OCI-LY7 (cell line): ENCODE measurements around the gene GTF3C1.

Source experiments
- EZH2phosphoT487 ChIP-seq: fragments of 200-600 bp; sonication (generic); IDR thresholded peaks from 2 replicates; pipeline ENCODE4 v1.6.1; 2018; ENCODE audit warnings: low read depth, borderline replicate concordance, mild to moderate bottlenecking, mixed run types, antibody characterized with exemption, low read length, moderate library complexity, mixed read lengths
- TF ChIP-seq, protein P1 (sequence below): fragments of 200-600 bp; sonication (generic); conservative IDR thresholded peaks from 2 replicates; pipeline ENCODE4 v1.5.1; 2014; ENCODE audit warnings: mild to moderate bottlenecking, antibody characterized with exemption, low read length, moderate library complexity, mixed read lengths

DNA sequence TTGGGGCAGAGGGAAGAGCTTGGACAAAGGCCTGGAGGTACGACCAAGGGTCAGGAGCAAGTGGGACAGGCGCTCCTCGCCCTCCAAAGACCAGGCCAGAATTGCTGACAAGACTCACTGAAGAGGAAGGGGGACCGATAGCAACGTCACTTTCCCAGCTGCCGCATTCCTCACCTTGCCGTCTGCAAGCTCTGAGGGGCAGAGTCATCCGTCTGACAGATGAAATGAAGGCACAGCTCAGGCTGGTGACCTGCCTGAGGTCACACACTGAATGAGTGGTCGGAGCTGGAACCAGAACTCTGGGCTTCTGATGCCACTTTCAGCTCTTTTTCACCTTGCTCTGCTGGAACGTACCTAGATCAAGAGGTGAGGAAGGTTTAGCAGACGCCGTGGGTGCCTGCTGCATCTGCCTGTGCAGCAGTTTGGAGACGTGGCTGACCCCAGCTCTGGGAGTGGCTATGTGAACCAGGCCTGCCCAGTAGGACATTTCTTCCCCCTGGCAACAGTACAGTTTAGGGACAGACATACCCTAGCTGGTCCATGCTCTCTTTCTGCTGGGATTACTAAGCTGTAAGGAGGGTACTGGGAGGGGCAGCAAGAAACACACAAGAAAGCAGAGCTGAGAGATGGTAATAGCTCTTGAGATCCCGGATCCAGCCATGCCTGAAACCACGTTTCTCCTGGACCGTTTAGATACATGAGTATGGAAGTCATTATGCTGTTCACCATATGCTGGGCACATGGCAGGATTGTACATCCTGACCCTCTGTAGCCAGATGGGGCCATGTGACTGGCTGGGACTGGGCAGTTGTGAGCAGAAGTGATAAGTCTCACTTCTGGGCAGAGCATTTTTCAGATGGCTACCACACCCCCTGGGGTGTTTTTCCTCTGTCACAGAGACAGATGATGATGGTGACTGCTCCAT, 96.9 kb downstream of the GTF3C1 start:
- TF ChIP-seq, protein P1, sequence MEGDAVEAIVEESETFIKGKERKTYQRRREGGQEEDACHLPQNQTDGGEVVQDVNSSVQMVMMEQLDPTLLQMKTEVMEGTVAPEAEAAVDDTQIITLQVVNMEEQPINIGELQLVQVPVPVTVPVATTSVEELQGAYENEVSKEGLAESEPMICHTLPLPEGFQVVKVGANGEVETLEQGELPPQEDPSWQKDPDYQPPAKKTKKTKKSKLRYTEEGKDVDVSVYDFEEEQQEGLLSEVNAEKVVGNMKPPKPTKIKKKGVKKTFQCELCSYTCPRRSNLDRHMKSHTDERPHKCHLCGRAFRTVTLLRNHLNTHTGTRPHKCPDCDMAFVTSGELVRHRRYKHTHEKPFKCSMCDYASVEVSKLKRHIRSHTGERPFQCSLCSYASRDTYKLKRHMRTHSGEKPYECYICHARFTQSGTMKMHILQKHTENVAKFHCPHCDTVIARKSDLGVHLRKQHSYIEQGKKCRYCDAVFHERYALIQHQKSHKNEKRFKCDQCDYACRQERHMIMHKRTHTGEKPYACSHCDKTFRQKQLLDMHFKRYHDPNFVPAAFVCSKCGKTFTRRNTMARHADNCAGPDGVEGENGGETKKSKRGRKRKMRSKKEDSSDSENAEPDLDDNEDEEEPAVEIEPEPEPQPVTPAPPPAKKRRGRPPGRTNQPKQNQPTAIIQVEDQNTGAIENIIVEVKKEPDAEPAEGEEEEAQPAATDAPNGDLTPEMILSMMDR, result no peak
- no peak for TF ChIP-seq EZH2phosphoT487
